Measurements from ENCODE around the gene ATG2A.

DNA sequence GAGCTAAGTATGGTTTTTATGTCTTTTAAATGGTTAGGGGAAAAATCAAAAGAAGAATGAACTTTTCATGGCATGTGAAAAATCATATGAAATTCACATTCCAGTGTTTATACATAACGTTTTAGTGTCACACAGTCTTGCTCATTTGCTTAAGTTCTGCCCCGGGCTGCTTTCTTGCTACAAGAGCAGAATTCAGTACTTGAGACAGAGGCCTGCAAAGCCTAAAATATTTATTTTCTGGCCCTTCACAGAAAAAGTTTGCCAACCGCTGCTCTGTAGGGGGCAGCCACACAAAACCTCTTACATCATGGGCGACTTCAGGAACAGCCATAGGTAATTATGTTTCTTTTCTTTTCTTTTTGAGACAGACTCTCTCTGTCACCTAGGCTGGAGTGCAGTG, 1.0 kb upstream of the ATG2A start:
- TF ChIP-seq EZH2 (IDR thresholded peaks at IDR 0.05; ENCODE audit: low read length) = no peak
- TF ChIP-seq, protein P1, sequence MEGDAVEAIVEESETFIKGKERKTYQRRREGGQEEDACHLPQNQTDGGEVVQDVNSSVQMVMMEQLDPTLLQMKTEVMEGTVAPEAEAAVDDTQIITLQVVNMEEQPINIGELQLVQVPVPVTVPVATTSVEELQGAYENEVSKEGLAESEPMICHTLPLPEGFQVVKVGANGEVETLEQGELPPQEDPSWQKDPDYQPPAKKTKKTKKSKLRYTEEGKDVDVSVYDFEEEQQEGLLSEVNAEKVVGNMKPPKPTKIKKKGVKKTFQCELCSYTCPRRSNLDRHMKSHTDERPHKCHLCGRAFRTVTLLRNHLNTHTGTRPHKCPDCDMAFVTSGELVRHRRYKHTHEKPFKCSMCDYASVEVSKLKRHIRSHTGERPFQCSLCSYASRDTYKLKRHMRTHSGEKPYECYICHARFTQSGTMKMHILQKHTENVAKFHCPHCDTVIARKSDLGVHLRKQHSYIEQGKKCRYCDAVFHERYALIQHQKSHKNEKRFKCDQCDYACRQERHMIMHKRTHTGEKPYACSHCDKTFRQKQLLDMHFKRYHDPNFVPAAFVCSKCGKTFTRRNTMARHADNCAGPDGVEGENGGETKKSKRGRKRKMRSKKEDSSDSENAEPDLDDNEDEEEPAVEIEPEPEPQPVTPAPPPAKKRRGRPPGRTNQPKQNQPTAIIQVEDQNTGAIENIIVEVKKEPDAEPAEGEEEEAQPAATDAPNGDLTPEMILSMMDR (optimal IDR thresholded peaks at IDR 0.05 in 1 of 3, IDR thresholded peaks at IDR 0.05 in 1 of 3, conservative IDR thresholded peaks at IDR 0.05 in 1 of 3; ENCODE audit: extremely low read depth in 1 of 3, insufficient read depth in 2 of 3, low read length in 3 of 3) = peak in 1 of 3 experiments; percentile 22

All from keratinocyte (primary cell).